ENCODE results near the gene LIMA1.

The LIMA1 gene

GRCh38 chr12:50127546-50127945 is 155.8 kb downstream of the LIMA1 start:
- peaks cover 55% of the 10 kb centered on the region for H3K36me3 ChIP-seq (ENCODE audit: control insufficient read depth, low read length)
- H3K4me3 ChIP-seq (ENCODE audit: low read length): no peak overlapping the region
- no peaks in the 10 kb centered on the region for H3K27me3 ChIP-seq (ENCODE audit: control insufficient read depth, low read length)
- no peak overlapping the region for H3K27ac ChIP-seq (ENCODE audit: low read depth, low read length)
- TF ChIP-seq CTCF (IDR thresholded peaks at IDR 0.05; ENCODE audit: low read depth, low read length, poor library complexity, severe bottlenecking) (no peak), EZH2phosphoT487 (IDR thresholded peaks at IDR 0.05; ENCODE audit: borderline replicate concordance, low read length) (no peak)
- no peaks in the 10 kb centered on the region for H3F3A ChIP-seq (ENCODE audit: control insufficient read depth, insufficient read depth)
- H3K4me1 ChIP-seq (ENCODE audit: control insufficient read depth, low read length): no peaks in the 10 kb centered on the region; the same call in 1 of the 2 replicates
- no peak overlapping the region for H3K4me2 ChIP-seq (ENCODE audit: low read length)
- H3K9me2 ChIP-seq (replicated peaks; ENCODE audit: control insufficient read depth, low read length): no peaks in the 10 kb centered on the region
- H3K79me2 ChIP-seq (ENCODE audit: control insufficient read depth, low read length): no peaks in the 10 kb centered on the region
- H3K9me3 ChIP-seq (ENCODE audit: control insufficient read depth, insufficient read depth, low read length): no peaks in the 10 kb centered on the region
- H4K20me1 ChIP-seq (ENCODE audit: control insufficient read depth, insufficient read depth, low read depth, low read length): 0 out of 2 replicates have a peak, but pooled peaks cover 3% of the 10 kb centered on the region
